HepG2 (cell line): ENCODE results near the gene MAPK8IP1.

ENCODE experiments used
- CTCF ChIP-seq: sonication (generic); formaldehyde crosslinking; IDR thresholded peaks from 2 replicates; pipeline ENCODE4 v1.5.0; 2020; ENCODE audit warnings: mild to moderate bottlenecking, missing genetic modification reagents, moderate library complexity
- KLF16 ChIP-seq, 2 experiments: sonication (generic) in 1 of 2; formaldehyde crosslinking in 1 of 2; IDR thresholded peaks; 2 replicates each; pipeline versions ENCODE4 v1.6.1 to v1.8.0; 2016 to 2023; ENCODE audit warnings: missing genetic modification reagents in 2 of 2, missing compliant biosample characterization in 1 of 2
- MAF1 ChIP-seq: sonication (generic); formaldehyde crosslinking; IDR thresholded peaks from 2 replicates; pipeline ENCODE4 v1.5.0; 2020; ENCODE audit warnings: missing genetic modification reagents, borderline replicate concordance
- POLR2A ChIP-seq, 2 experiments: IDR thresholded peaks; 2 replicates each; pipeline ENCODE4 v1.6.1; 2011; ENCODE audit warnings: low read depth in 2 of 2, low read length in 2 of 2, mild to moderate bottlenecking in 1 of 2, moderate library complexity in 1 of 2; ENCODE audit not compliant: insufficient read depth in 1 of 2
- ZNF24 ChIP-seq: fragments of 450-650 bp; IDR thresholded peaks from 2 replicates; pipeline ENCODE4 v1.6.1; 2017; ENCODE audit warnings: antibody characterized with exemption, mild to moderate bottlenecking

GRCh38 chr11:45936511-45937054, 51.1 kb downstream of the MAPK8IP1 start:
- TF ChIP-seq CTCF (CRISPR knock-in tag) = no peak
- no peak for TF ChIP-seq KLF16 (CRISPR knock-in tag; IDR thresholded peaks at IDR 0.05)
- TF ChIP-seq MAF1 (CRISPR knock-in tag) = no peak
- TF ChIP-seq POLR2A (IDR thresholded peaks at IDR 0.05; ENCODE audit: insufficient read depth in 1 of 2, low read depth in 2 of 2, low read length in 2 of 2) = no peak
- no peak for TF ChIP-seq ZNF24
